Fibroblast of lung (primary cell): Measurements from ENCODE around the gene ACSF2.

Experiments
- EZH2 ChIP-seq: IDR thresholded peaks from 2 replicates; pipeline ENCODE4 v1.5.1; 2012; ENCODE audit warnings: low read length, control low read depth, mild to moderate bottlenecking; ENCODE audit errors: missing control alignments
- TF ChIP-seq, protein P1 (sequence below), 2 donors: IDR thresholded peaks in 1 of 2; conservative IDR thresholded peaks in 1 of 2; 1 replicate in 1 of 2; 2 replicates in 1 of 2; pipeline ENCODE4 v1.5.1; 2011 to 2012; ENCODE audit warnings: low read length in 2 of 2, control low read depth in 1 of 2, inconsistent platforms in 1 of 2, low read depth in 1 of 2, mild to moderate bottlenecking in 1 of 2

DNA sequence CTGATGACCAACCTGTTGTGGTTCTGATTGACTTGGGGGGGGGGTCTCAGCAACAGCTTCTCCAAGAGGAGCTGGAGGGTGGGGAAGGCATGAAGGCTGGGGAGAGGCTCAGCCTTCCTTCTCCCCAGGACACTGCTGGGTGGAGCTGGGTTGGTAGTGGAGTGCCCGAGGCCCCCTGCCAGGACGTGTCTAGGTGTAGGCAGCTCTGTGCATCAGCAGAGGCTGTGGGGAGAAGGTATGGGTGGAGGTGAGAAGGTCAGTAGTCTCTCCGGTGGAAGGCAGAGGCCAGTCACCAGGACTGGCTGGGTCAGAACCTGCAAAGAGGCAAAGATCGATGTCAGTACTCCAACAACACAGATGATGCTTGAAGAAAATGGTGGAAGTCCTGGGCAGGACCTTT lies 38.7 kb downstream of the ACSF2 start:
- TF ChIP-seq, protein P1, sequence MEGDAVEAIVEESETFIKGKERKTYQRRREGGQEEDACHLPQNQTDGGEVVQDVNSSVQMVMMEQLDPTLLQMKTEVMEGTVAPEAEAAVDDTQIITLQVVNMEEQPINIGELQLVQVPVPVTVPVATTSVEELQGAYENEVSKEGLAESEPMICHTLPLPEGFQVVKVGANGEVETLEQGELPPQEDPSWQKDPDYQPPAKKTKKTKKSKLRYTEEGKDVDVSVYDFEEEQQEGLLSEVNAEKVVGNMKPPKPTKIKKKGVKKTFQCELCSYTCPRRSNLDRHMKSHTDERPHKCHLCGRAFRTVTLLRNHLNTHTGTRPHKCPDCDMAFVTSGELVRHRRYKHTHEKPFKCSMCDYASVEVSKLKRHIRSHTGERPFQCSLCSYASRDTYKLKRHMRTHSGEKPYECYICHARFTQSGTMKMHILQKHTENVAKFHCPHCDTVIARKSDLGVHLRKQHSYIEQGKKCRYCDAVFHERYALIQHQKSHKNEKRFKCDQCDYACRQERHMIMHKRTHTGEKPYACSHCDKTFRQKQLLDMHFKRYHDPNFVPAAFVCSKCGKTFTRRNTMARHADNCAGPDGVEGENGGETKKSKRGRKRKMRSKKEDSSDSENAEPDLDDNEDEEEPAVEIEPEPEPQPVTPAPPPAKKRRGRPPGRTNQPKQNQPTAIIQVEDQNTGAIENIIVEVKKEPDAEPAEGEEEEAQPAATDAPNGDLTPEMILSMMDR (conservative IDR thresholded peaks at IDR 0.05 in 1 of 2, IDR thresholded peaks at IDR 0.05 in 1 of 2; ENCODE audit: low read depth in 1 of 2, low read length in 2 of 2) = no peak
- no peak for TF ChIP-seq EZH2
